SK-N-DZ (cell line): ENCODE data around the gene PSG5. TPM values are rescaled to one million over a fixed set of nuclear protein-coding genes. Genes with fewer than 3 reads are reported as not detected.
"Not testable (repeated sequence)": the region's sequence is repeated elsewhere in the genome, so short reads cannot be mapped to it uniquely, and the experiment has no call there.

Experiments used
- DNase-seq: peaks from one replicate; pipeline ENCODE4 v3.0.0-alpha.2; 2015; ENCODE audit warnings: low spot score
- polyA plus RNA-seq, 2 experiments: library from polyadenylated mRNA; depleted of rRNA; stranded (reverse); fragments of >200 nt; gene quantifications; 2 replicates each; pipeline ENCODE4 v1.2.3, GENCODE V29; 2014

PSG5 gene
- not detected in 2 replicates for polyA plus RNA-seq (2014; cell fraction: cytosol; rRNA removed)
- polyA plus RNA-seq (2014; cell fraction: nucleus; rRNA removed), result not detected in 2 replicates

GRCh38 chr19:43186311-43186935 lies at the start of gene PSG5:
Gene PSG5, minus strand, starts transcription at chr19:43186536. Its CDS starts 131 bp downstream, at chr19:43186405.
- DNase-seq, result not testable (repeated sequence)

DNA sequence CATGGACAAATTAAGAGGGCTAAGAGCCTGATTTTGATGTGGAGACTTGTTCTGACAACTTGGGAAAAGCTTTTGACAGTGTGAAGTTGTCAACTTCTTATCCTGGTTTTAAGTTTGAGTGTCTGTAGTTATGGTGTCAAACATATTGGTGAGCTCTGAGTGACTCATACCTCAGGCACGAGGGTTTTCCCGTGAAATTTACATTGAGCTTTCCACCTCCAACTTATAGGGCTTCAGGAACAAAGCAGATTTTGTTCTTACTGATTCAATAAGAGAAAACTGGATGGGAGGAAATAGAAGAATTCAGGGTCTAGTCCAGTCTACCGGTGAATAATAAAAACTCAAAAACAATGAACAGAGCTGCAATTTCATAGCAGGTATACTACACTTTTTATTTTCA lies 49.4 kb upstream of the PSG5 start:
- not testable (repeated sequence) for DNase-seq

DNA sequence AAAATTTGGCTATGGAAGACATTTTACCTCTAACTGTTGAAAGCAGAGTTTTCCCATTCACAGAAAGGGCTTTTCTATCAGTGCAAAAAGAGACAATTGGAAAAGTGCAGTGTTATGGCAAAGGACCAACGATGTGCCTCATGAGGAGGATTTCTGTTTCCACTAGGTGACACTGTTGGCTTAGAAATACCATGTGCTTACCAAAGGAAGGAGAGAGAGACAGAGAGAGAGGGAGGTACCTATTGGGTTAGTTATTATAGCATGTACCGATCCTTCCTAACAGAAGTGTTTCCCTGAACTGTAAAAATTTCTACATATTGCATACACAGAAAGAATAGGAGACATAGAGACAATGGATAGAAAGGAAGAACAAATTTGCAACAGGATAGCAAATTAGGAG lies 43.0 kb upstream of the PSG5 start:
- DNase-seq, result no peak

- DNase-seq, result not testable (repeated sequence)
Measured at GRCh38 chr19:43228730-43229129, 42.4 kb upstream of the PSG5 start.

DNA sequence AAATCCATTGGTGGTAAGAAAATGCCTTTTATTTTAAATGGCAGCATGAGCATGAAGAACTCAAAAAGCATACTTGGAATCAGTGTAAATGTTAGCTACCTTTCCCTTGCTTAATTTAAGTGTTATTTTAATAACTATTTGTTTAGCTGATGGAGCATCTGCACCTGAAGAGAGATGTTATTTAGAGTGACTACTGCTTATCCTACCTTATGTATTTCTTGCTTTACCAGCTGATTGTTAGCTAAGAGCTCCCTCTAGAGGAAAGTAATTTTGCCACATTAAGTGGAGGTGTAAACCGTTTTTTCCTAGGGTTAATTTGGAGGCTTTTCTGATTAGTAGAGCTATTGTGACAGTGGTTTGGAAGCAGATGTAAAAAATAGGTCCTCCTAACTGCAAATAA lies 40.6 kb upstream of the PSG5 start:
- DNase-seq, result not testable (repeated sequence)

DNA sequence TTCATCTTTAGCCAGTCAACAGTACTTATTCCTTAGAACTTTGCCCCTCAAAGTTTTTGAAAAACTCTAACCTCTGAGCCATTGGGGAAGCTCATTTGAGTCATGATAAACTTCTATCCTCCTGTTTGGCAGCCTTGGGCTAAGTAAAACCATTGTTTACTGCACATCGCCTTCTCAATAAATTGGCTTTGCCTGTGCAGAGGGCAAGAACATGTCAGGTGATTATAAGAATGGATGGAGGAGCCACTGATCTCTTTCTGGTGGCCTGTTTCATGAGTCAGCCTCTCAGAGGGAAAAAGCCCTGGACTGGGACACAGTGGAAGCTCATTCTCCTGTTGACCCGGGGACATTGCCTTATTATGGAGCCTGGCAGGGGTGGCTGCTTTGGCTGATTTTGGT lies 38.5 kb upstream of the PSG5 start:
- DNase-seq, result no peak

GRCh38 chr19:43224201-43224854 lies 38.0 kb upstream of the PSG5 start:
- not testable (repeated sequence) for DNase-seq

DNA sequence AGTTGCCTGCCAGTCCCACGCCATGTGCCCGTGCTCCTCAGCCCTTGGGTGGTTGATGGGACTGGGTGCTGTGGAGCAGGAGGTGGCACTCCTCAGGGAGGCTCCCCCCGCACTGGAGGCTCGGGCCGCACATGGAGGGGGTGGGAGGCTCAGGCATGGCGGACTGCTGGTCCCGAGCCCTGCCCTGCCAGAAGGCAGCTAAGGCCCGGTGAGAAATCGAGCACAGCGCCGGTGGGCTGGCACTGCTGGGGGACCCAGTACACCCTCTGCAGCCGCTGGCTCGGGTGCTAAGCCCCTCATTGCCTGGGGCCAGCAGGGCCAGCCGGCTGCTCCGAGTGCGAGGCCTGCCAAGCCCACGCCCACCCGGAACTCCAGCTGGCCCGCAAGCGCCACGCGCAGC lies 35.6 kb upstream of the PSG5 start:
- not testable (repeated sequence) for DNase-seq

DNA sequence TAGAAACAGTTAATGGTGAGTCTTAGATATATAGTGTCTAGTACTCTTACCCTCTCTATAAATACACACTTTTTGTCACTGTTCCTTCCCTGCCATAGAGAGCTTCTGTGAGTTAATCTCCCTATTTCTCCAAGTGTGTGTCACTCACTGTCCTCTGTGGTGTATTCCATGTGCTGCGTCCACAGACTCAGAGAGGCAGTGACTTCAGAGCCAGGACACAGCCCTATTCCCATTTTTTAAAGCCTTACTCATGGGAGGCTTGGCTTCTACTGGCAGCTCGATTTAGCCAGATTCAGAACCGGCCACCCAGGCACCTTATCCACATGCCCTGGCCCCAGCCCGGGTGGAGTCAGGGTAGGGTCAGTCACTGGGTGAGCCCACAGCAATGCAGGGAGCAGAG lies 32.8 kb upstream of the PSG5 start:
- DNase-seq, result not testable (repeated sequence)

DNA sequence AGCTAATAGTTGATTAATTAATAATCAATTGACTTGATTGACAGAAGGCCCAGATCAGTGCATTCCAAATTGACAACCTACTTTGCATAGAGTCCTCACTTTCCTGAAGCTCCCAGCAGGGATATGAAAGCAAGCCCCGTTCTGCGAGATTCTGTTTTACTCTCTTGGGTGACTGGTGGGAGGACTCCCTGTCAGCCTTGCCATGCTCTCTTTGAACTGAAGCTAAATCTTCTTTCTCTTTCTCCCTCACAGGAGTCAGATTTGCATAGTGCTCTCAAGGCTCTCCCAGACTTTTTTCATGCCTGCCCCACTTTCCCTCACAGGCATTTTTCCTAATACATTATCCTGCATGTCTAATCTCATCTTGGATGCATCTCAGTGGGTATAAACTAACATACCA lies 29.5 kb upstream of the PSG5 start:
- DNase-seq, result not testable (repeated sequence)

- no peak for DNase-seq
Measured at GRCh38 chr19:43207991-43208390, 21.7 kb upstream of the PSG5 start.

GRCh38 chr19:43207174-43207573 lies 20.8 kb upstream of the PSG5 start:
- not testable (repeated sequence) for DNase-seq

DNA sequence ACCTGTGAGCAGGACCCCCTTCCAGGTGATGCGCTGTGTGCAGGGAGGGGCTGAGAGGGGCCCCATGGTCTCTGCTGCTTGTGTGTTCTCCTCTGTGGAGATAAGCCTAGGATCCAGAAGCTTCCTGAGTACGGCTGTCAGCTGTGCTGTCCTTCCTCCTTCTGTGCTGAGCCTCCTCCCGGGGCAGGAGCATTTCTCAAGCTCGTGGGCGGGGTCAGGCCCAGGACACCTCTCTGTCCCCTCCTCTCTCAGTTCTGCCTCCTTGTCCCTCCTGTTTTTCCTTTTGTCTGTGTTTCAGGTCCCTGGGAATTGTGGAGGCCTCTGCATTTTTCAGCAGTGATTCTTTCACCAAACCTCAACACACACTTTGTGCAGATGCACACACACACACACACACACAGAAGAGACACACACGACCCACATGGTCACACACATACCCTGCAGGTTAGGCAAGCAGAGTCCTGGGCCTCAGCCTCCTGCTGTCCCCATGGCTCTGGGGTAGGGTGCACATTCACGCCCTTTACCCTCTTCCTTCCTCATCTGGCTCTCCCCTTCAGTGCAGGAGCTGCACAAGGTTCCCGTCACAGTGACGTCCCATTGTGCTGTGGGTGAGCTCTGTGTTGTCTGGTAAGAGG lies 19.3 kb upstream of the PSG5 start, which contains the start of gene PSG4:
TSS of gene PSG4 (minus strand) at position 168 of the 635 bp plus-strand sequence. CDS start at position 66, 102 bp downstream.
- not testable (repeated sequence) for DNase-seq

GRCh38 chr19:43203611-43204010 lies 17.3 kb upstream of the PSG5 start:
- DNase-seq, result not testable (repeated sequence)

GRCh38 chr19:43201891-43202290 lies 15.6 kb upstream of the PSG5 start:
- not testable (repeated sequence) for DNase-seq

DNA sequence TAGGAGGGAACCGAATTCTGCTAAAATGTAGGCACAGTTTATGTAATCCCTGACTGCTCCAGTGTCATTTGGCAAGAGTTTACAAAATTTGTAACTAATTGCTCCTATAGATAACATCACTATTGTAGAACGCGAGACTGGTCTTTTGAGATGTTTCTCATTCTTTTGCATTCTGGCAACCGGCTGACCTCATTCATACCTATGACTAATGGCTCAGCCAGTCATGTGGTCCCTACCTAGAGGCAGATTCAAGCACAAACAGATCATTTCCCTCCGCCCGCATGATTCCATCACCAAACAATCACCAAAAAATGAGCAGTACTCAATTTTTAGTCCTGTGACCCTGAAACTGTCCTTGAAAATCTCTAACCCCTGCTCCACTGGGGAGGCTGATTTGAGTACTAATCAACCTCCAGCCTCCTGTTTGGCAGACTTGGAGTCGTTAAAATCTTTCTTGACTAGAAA lies 15.0 kb upstream of the PSG5 start:
- DNase-seq, result not testable (repeated sequence)

DNA sequence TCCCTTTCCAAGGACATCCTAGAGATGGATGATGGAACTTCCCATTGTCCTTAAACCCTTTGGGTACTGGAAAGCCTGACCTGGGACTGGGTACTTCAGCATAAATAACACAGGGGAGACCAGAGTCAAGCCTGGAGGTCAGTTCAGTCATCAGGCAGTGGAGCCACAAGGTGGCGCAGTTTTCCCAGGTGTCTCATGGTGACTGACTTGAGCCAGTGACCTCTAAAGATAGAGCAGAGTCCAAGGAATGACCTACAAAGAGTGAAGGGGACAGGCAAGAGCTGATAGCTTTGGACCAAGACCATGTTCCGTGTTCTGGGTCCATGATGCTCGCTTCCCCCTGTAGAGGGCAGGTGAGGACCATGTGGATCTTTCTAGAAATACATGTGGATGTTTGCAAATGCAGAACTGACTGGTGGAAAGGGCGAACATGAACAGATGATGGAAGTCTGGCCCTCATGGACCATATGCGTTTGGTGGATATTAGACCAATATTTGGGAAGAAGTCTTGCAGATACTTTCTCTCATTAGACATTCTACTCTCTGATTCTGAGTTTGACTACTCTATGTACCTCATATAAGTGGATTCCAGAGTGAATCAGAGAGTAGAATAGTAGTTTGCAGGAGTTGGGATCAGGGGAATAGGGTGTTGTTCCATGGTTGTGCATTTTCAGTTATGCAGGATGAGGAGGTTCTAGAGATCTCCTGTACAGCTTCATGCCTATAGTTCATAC lies 12.5 kb upstream of the PSG5 start:
- not testable (repeated sequence) for DNase-seq

- not testable (repeated sequence) for DNase-seq
Measured at GRCh38 chr19:43197666-43198397, 11.5 kb upstream of the PSG5 start.

- DNase-seq, result not testable (repeated sequence)
Measured at GRCh38 chr19:43194397-43194796, 8.1 kb upstream of the PSG5 start.

DNA sequence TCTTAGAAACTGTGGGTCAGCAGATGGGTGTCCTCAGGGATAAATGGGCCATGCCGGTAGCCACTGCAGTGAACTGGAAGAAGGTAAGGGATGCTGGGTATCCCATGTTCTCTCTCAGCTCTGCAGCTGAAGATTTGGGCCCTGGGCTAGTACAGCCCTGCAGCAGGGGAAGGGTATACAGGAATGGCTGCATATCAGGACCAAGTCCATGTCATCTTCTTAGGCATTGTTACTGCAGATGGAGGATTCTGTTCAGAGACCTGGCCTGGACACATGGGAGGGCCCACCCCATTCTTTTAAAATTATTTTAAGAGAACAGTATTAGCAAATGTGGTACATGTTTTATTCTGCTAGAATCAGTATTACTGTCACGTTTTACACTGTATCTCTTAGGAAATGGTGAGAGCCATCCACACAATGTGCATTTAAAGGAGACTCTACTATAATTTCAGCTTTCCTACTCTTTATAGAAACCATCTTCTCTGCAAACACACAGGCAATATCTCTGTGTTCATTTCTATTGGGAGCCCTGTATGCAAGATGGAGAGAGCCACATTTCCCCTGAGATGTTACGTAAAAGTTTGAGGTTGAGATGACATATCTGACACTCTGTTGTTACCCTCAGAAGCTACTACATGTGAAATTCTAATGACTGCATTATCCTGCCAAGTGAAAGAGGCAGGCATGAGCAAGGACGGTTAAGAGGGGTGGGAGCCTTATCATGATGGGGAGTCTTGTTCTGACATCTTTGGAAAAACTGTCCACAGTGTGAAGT lies 6.2 kb upstream of the PSG5 start:
- not testable (repeated sequence) for DNase-seq
